Posterior vena cava (tissue), 2 donors: ENCODE measurements around the gene ENAH. TPM values are rescaled to one million over a fixed set of nuclear protein-coding genes. Genes with fewer than 3 reads are reported as not detected.
A peak's percentile ranks its signal among the peaks of the same experiment; 100 is the strongest.

ENCODE experiments used
- DNase-seq: peaks from one replicate; pipeline ENCODE4 v3.0.0-alpha.2; 2020; ENCODE audit warnings: low spot score
- intact Hi-C, 2 donors: fragments of 100-400 bp; cut with DNase I; formaldehyde crosslinking; loops; one replicate each; pipeline versions ENCODE4 v1.14.1 to v1.14.2; 2022 to 2023
- total RNA-seq, 2 donors: library from RNA; stranded (reverse); fragmentation: NEBNext Ultra II Directional; extraction: Animal tissue kit (Norgen Biotek cat#: 25700); gene quantifications; one replicate each; pipeline ENCODE4 v1.2.1, GENCODE V29; 2021
- donor health status: DM: yes; HTN: yes; CAD: no.
- donor health status: DM: yes; HTN: yes; CAD: no.

ENAH gene
- total RNA-seq, 2 donors from 2014 or later, result 165 to 244 TPM

DNA sequence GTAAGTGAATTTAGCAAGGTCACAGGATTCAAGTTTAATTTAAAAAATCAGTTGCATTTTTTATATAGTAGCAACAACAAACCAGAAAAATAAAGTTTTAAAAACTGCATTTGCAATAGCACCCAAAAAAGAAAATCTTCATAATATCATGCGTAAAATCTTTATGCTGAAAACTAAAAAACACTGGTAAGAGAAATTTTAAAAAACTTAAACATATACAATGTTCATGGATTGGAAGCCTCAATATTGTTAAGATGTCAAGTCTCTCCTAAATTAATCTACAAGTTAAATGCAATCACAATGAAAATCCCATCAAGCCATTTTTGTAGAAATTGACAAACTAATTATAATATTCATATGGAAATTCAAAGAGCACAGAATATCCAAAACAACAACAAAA, 65.6 kb downstream of the ENAH start:
- no peak for DNase-seq
- intact Hi-C loops, result loop anchor here in 1 of 2 donors (10.0 kb wide), 1 partner anchor 57 kb away; no protein-coding TSS in a partner anchor

DNA sequence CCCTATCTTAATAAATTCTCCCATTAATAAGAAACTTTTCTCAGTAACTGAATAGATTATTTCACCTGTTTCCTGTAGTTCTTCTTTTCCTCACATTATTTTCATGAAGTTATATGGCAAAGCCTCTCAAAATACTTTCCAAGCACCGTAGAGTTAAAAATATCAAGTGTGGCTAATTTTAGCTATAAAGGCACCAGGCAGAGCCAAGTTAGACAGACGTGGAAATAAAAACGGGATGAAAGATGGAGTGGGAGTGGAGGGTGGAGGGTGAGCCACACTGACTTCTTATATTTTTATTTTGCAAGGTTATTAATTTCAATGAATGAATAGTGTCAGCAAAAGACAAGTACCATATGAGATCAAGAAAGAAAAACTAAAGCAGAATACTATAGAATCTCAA, 71.7 kb downstream of the ENAH start:
- DNase-seq, result no peak
- intact Hi-C loops, result loop anchor here in 1 of 2 donors (10.0 kb wide), 1 partner anchor 64 kb away; no protein-coding TSS in a partner anchor

DNA sequence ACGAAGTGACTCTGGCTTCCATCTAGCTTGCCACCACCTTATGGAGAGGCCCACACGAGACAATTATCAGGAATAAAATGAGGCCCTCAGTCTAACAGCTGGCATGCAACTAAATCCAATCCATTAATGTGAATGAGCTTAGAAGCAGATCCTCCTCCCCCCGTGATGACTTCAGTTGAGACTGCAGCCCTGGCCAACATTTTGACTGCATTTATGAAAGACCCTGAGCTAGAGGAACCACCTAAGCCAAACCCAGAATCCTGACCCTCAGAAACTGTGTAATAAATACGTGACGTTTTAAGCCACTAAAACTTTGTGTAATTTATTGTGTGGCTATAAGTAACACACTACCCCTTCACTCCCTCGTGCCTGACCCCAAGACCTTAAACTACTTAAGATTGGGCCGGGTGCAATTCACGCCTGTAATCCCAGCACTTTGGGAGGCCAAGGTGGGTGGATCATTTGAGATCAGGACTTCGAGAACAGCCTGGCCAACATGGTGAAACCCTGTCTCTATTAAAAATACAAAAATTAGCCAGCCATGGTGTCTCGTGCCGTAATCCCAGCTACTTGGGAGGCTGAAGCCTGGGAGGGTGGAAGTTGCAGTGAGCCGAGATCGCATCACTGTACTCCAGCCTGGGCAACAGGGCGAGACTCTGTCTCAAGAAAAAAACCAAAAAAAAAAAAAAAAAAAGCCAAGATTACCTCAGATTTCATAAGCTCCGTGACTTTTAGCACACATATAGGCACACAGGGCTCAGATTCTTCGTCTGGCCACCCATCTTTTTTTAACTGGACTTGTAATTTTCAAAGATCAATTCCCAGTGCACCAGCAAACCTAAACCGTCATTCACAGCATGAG, 72.5 kb downstream of the ENAH start:
- intact Hi-C loops, result loop anchor here in 1 of 2 donors (10.0 kb wide), 1 partner anchor 64 kb away; no protein-coding TSS in a partner anchor
- DNase-seq, result peak; percentile 78

DNA sequence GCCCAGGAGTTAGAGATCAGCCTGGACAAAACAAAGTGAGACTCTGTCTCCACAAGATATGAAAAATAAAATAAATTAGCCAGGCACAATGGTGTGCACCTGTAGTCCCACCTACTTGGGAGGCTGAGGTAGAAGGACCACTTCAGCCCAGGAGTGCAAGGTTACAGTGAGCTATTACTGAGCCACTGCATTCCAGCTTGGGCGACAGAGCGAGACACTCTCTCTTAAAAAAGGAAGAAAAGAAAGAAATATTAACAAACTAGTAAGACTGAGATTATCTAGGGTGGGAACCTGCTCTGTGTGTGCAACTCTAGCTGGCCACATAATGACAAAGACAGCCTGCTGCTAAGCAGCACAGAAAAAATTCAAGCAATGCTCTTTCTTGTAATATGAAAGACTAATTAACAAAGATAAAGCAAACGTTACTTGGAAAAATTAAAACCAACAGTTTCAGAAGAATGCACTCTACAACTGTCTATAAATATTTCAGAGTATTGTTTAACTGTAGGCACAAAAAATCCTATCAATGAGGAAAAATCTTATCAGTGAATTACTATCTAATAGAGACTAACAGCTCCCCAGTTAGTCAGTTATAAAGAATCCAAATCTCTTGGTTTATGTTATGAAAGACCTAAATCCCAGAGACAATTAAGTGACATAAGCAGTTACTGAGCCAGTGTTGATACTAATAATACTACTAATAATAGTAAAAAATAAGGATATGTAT, 74.5 kb downstream of the ENAH start:
- intact Hi-C loops, result no loop called here
- no peak for DNase-seq

DNA sequence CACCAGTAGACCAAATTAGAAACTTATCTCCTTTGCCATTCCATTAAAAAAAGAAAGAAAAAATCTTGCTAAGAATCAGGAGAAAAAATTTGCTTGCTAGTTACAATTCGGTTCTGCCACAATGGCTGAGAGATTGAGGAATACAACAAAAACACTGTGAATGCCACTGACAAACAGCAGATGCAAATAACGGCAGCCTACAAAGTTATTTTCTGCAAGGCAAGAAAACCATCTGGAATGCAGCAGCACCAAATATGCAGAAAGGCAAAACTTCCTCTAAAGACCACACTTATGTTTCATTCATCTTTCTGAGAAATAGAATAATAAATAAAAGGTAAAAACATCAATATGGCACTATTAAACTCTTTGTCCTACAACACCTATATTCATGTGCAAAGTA, 75.7 kb downstream of the ENAH start:
- intact Hi-C loops, result no loop called here

DNA sequence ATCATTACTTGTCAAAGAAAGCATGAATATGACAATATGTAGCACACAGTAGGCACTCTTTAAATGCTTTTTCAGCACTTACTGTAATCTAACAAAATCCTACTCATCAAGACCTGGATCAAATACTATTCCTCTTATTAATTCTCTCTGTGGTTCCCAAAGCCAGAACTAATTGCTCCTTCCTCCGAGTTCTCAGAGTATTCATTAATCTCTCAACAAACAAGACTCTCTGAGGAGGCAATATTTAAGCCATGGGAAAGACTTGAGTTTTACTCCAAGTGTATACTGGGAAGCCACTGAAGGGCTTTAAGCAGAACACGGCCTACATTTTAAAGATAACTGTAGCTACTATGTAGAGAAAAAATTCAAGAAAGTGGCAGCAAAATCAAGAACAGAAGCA, 79.7 kb downstream of the ENAH start:
- intact Hi-C loops, result no loop called here
- DNase-seq, result no peak

More for the DNA sequence above, 75.7 kb downstream of the ENAH start:
- no peak for DNase-seq

DNA sequence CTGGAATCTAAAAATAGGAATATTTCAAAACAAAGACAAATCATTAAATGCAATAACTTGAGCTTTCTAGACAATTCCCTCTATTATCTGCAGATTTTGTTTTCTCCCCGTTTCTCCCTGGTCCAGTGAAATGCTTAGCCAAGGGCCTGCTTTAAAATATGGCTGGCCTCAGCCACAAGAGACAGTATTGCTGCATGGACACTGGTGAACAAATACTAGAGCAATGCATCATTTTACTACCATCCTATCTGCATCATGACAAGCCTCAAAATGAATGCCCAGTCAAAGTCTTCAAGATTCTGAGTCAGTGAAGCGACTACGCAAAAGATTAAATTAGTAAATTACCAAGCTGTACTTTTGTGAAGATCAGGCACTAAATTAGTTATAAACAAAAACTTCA, 80.5 kb downstream of the ENAH start:
- intact Hi-C loops, result no loop called here
- DNase-seq, result no peak

DNA sequence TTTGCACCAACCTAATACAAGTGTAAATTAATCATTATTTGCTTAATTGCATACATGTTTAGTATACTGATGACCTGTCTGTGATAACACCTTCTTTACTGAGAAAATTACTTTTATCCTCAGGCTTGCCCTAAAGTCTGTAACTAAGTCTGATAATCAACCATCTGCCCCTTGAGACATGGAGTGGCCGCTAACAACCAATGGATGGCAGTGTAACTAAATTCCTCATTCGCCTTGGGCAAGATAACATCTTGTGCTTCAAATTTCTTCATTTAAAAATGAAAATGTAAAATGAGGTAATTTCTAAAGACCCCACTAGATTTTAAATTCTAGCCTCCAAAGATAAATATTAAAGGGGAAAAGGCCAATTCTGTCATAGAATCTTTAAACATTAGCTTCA, 85.1 kb downstream of the ENAH start:
- no peak for DNase-seq
- intact Hi-C loops, result loop anchor here in 1 of 2 donors (10.0 kb wide), 1 partner anchor 93 kb away; no protein-coding TSS in a partner anchor

DNA sequence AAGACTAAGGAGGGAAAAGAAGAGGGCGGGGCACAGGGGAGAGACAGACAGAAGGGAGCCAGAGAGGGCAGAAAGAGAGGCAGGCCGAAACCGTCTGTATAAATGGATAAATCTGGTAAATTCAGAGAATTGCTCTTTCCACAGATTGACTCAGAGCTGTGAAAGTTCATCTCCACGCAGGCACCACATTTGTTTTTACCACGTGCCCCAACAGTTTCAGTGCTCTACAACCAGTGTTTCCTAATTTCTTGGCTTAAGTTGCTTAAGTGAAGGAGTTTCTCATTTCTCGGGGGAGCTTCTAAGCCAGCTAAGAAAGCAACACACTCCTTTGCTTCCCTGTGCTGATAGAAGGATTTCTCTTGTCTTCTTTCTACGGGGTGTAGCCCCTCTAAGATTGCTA, 87.1 kb downstream of the ENAH start:
- no peak for DNase-seq
- intact Hi-C loops, result loop anchor here in 1 of 2 donors (10.0 kb wide), 1 partner anchor 91 kb away; no protein-coding TSS in a partner anchor

DNA sequence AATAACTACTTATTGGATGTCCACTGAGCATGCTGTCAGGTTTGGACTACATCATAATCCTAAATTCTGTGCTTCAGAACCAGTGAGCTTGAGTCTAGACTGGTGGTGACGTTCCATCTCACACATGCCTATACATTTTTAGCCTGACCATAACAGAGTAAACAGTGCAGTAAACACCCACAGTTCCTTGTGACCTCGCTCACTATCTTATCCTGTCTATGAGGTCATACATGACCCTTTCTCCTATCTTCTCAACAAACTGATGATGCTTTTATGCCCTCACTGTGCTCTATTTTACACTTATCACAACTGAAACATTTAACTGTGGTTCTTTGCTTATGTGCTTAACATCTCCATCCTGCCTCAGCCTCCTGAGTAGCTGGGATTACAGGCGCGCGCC, 91.2 kb downstream of the ENAH start:
- DNase-seq, result no peak
- intact Hi-C loops, result loop anchor here in 1 of 2 donors (10.0 kb wide), 1 partner anchor 87 kb away; no protein-coding TSS in a partner anchor

DNA sequence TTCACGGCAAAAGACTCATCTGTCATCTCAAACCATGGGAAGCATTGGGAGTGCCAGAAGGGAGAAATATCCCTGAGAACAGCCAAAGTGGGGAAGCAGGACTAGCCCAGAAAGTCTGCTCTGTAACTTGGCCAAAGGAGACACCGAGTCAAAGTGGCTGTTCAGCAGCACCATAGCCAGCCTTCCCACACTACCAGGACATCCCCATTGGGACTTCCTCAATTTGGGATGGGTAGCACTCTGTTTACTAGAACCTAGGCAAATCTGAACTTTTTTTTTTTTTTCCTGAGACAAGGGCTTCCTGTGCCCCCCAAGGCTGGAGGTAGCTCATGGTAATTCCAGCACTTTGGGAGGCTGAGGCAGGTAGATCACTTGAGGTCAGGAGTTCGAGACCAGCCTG, 93.0 kb downstream of the ENAH start:
- DNase-seq, result no peak
- intact Hi-C loops, result loop anchor here in 1 of 2 donors (10.0 kb wide), 2 partner anchors 85 to 215 kb away; partner anchors contain the start of gene SRP9

DNA sequence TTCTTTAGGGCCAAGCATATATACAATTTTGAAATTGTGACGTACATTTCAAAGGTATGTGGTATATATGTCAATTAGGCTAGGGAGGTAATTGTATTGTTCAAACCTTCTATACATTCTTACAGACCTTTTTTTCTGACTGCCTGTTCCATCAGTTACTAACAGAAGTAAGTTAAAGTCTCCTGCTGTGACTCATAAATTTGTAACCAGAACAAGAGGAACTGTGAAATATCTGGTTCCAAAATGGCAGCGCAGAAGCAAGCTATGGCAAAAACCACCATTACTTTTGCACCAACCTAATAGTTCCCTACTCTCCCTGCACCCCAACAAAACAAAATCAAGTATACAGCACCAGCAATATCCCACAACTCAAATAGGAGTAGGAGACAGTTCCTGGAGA, 93.6 kb downstream of the ENAH start:
- no peak for DNase-seq
- intact Hi-C loops, result loop anchor here in 1 of 2 donors (10.0 kb wide), 1 partner anchor 215 kb away; the partner anchor contains the start of gene SRP9

DNA sequence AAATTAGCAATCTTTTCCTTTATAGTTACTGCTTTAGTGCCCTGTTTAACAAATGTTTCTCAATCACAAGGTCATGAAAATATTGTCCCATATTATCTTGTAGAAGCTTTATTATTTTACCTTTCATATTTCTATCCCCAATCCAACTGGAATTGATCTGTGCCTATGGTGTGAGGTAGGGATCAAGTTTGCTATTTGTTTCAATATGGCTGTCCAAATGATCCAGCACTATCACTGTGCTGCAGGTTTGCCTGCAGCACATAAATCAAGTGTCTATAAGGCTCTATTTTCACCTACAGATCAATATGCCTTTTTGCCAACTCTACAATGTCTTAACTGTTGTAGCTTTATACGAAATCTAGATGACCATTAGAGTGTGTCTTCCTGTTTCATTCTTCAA, 96.2 kb downstream of the ENAH start:
- intact Hi-C loops, result loop anchor here in 1 of 2 donors (10.0 kb wide), 1 partner anchor 218 kb away; the partner anchor contains the start of gene SRP9
- no peak for DNase-seq

DNA sequence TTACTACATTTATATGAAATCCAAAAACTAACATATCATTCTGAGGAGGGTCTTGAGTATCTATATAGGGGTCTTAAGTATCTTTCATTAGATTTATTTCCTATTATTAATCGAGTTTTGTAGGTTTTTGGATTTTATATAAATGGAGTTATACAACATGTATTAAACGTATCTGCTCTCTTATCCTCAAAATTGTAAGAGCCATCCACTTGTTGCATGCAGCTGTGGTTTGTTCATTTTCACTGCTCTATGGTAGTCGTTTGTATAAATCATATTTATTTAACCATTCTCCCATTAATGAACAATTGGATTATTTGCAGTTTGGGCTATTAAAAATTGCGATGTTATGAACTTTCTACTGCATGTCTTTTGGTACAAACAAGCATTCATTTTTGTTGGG, 97.1 kb downstream of the ENAH start:
- intact Hi-C loops, result loop anchor here in 1 of 2 donors (10.0 kb wide), 1 partner anchor 219 kb away; the partner anchor contains the start of gene SRP9

DNA sequence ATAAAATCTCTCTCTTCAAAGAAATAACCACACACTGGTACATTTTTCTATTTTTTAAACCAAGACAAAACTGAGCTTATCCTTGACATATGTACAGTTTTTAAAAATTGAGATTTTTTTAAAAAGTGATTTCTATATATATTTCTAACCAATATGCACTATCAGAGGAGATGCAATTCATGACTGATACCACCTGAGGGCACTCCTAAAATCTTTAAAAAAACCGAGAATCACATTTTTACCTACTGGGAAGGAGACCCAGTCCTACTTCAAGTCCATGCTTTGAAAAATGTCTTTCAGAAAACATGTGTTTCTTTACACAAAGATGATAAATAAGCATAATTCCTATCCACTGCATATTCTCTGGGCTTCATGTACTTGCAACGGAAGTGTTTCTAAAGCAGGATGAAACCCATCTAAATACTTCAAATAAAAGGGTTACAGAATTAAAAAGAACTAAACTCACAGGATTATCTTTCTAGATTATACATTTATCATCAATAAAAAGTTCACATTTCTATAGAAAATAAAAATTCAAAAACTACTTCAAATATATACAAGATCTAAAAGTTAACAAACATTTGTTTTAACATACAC, 98.6 kb downstream of the ENAH start:
- DNase-seq, result no peak
- intact Hi-C loops, result loop anchor here in 1 of 2 donors (10.0 kb wide), 1 partner anchor 220 kb away; the partner anchor contains the start of gene SRP9

More for the DNA sequence above, 97.1 kb downstream of the ENAH start:
- DNase-seq, result no peak

DNA sequence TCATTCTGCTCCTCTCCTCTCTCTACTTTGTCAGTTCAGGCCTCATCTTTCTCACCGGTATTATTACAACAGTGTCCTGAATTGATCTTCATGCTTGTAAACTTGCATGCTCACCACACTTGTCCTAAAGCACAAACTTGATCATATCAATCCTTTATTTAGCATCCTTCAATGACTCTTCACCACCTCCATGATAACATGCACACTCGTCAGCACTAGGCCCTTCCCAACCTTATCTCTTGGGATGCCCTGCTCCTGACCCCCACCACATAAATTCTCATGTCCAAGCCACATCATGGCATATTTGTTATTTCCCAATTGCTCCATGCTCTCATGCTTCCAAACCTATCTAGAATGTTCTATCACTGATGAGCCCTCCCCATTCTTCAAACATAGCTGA, 103.1 kb downstream of the ENAH start:
- intact Hi-C loops, result loop anchor here in 1 of 2 donors (10.0 kb wide), 1 partner anchor 225 kb away; the partner anchor contains the start of gene SRP9
- no peak for DNase-seq

DNA sequence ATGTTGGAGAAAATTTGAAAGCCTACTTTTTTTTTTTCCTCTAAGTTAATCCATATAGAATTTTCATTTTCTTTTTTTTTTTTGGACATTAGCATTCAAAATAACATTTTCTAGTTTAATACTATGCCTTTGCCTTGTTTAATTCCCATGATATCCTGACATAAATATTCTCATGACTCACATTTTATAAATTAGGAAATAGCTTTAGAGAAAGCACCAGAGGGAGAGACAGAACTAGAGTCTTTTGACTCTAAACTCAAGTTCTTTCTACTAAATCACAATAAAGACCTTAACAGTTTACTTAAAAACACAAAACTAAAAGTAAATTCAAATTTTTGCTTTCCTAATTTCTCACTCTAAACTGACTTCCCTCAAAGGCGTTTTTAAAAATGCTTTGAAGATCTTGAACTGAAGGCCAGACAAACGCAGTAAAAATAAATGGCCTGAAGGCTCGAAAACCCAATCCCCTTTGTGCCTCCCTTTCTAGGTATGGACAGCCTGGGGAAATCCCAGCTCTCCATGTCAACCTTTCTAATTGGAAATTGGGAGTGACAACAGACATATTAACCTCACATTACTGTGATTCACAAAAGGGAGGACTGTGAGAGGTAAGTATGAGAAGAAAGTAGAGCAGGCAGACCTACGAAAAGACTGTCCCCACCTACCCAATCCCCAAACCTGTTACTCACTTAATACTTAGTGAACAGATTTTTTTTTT, 104.6 kb downstream of the ENAH start:
- intact Hi-C loops, result no loop called here
- no peak for DNase-seq

DNA sequence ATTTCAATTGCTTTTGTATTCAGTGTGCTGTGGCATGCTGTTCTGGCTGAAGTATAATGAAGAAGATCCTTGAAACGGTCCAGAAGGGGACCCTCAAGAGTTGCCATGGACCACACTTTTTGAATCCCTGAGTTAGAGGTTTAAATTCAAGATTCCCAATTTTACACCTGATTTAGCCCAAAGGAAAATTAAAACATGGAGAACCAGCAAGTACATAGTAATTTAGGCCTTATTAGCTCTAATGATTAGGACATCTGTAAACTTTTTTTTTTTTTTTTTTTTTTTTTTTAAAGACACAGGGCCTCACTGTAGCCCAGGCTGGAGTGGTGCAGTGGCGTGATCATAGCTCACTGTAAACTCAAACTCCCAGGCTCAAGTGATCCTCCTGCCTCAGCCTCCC, 107.3 kb downstream of the ENAH start:
- intact Hi-C loops, result loop anchor here in 1 of 2 donors (2.0 kb wide), 1 partner anchor 19 kb away; no protein-coding TSS in a partner anchor
- no peak for DNase-seq
